Activated naive CD8-positive, alpha-beta T cell treated with anti-CD3 and anti-CD28 coated beads, Interleukin-2, amount 50 U/mL, for 16 hours (primary cell): Measurements from ENCODE around the gene SLC37A1.

Experiments
- DNase-seq: peaks from one replicate; pipeline ENCODE4 v3.0.0-alpha.2; 2020; ENCODE audit warnings: low read depth, low spot score

SLC37A1 gene

GRCh38 chr21:42574234-42575027 is 60.8 kb downstream of the SLC37A1 start:
- no peak for DNase-seq

- DNase-seq, result no peak
Measured at GRCh38 chr21:42575111-42575510, 61.5 kb downstream of the SLC37A1 start.

- DNase-seq, result no peak
Measured at GRCh38 chr21:42576639-42577038, 63.0 kb downstream of the SLC37A1 start.

GRCh38 chr21:42578034-42578433 is 64.4 kb downstream of the SLC37A1 start:
- no peak for DNase-seq

DNA sequence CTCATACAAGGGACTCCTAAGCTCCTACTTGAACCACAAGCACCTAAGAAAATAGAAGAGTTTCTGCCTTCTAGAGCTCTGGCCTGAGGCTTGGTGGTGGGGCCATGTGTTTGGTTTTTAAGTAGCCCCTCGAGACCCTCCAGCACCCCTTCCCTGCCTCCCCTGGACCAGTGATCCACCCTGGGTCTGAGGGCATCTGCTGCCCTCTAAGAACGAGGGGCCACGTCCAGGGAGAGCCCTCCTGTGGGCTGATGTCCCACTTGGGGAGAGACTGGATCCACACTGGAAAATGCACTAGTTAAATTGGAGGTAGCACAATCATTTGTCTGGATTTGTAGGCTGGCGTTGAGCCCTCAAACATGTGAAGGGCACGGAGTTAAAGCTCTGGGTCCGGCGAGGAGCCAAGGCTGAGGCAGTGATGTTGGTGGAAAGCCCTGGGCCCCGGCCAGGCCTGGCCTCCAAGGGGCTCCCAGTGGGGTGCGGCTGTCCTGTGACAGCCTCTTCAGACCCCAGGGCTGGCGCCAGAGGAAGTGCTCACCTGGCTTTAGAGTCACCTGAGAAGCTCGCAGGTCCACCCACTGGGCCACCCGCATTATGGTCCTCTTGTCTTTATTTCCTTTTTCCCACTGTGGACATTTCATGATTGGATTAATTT is 65.2 kb downstream of the SLC37A1 start:
- no peak for DNase-seq

DNA sequence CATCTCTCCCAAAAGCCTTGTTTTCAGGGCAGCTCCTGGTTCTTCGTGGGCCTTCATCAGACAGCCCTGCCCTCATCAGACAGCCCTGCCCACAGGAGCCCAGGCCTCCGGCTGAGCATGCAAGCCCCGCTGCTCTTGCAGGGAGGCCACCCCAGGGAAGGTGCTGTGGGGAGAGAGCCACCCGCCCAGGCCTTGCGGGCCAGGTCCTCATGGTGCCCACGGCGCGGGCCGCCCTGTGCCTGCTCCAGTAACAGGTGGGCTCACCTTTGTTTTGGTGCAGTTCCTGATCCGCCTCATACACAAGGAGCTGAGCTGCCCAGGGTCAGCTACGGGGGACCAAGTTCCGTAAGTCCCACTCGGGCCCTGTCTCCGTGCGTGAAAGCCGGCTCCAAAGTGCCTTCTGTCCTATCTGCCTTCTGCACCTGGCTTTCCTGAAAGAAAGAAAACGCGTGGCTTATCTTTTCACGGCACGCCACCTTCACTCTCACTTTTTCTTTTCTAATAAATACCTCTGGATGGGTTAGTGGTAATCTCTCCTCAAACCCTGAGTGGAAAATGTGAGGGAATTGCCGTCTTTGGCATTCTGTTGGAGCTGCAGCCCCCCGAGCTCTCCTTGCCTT is 65.9 kb downstream of the SLC37A1 start:
- DNase-seq, result no peak

DNA sequence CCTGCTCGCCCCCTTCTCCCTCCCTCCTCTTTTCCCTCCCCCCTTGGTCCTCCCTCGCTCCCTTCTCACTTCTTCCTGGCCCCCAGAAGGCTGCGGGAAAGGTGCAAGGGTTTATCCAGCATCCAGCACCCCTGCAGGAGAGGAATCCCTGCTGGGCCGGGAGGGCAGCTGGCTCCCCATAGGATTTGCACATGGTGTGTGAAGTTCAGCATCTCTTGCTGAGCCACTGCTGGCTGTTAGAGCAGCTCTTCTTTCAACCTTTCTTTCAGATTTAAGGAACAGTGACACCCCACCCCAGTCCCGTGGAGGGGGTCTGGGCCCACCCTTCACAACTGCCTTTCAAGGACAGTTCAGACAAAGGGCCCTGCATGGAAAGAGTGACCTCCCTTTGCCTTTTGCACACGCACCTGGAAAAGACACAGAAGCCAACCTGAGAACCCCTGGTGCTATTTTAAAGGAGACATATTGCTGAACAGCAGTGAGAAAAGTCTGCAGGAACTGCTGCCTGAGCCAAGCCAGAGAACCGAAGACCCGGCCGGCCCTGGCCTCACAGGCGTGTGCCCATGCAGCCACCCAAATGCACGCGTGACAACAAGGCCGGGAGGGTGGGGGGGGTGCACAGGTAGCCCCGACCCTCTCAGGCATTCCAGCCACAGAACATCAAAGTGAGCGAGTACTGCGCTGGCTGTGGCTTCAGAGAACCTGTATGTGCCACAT is 66.6 kb downstream of the SLC37A1 start:
- DNase-seq, result no peak

GRCh38 chr21:42580793-42581321 is 67.2 kb downstream of the SLC37A1 start:
- no peak for DNase-seq

- no peak for DNase-seq
Measured at GRCh38 chr21:42581336-42581992, 67.8 kb downstream of the SLC37A1 start.

GRCh38 chr21:42581993-42582786 is 68.5 kb downstream of the SLC37A1 start:
- DNase-seq, result no peak

- no peak for DNase-seq
Measured at GRCh38 chr21:42582787-42583476, 69.3 kb downstream of the SLC37A1 start.

- no peak for DNase-seq
Measured at GRCh38 chr21:42583477-42584295, 70.0 kb downstream of the SLC37A1 start.

DNA sequence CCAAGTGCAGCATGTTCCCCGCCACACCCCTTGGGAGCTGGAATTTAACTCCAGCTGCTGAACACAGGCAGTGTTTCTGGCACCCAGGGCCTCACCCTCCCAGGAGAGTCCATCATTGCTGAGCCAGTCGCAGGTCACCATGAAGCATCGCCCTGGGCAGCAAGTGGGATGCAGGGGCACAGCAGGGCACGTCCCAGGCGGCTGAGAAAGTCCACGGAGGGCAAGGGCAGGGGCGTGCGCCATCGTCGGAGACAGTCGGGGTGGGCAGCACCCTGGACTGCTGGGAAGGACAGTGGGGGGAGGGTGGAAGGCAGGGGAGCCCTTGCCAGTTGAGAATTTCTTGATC is 70.6 kb downstream of the SLC37A1 start:
- no peak for DNase-seq

DNA sequence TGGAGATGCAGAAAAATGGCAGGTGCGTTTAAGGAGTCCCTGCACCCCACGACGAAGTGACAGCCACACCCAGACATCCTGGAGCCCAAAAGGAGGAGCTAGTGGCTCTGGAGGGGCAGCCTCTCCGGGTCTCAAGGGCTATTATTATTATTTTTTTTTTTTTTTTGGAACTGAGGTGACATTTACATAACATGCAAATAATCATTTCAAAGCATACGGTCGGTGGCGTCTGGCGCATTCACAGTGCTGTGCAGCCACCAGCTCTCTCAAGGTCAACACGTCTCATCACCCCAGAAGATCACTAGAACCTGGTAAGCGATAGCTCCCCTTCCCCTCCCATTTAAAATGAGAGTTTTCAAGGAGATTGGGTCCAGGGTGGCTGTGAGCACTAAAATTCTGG is 72.2 kb downstream of the SLC37A1 start:
- no peak for DNase-seq

DNA sequence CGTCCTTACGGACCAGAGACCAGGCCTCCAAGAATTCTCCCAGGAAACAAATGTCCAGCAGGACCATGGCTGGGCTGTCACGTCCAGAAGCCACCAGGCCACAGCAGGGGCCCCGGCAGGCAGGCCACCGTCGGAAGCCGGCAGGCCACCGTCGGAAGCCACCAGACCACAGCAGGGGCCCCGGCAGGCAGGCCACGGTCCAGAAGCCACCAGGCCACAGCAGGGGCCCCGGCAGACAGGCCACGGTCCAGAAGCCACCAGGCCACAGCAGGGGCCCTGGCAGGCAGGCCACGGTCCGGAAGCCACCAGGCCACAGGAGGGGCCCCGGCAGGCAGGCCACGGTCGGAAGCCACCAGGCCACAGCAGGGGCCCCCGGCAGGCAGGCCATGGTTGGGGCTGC is 72.8 kb downstream of the SLC37A1 start:
- no peak for DNase-seq

DNA sequence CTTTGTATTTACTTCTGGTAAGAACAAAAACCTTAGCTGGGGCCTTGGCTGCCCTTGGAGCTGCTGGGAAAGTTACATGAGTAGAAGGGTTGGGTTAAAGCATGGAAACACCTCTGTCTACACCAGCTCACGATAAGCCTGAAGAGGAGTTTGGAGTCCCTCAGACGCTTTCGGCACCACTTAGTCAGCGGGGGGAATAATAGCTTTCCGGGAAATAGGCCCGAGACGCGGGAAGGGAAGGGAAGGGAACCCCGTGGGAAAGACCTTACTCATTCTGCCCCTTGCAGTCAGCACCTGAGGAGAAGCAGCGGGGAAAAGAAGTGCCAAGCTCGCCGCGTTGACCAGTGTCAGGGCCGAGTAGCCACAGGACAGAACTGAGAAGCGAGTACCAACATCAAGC is 73.4 kb downstream of the SLC37A1 start:
- DNase-seq, result no peak

DNA sequence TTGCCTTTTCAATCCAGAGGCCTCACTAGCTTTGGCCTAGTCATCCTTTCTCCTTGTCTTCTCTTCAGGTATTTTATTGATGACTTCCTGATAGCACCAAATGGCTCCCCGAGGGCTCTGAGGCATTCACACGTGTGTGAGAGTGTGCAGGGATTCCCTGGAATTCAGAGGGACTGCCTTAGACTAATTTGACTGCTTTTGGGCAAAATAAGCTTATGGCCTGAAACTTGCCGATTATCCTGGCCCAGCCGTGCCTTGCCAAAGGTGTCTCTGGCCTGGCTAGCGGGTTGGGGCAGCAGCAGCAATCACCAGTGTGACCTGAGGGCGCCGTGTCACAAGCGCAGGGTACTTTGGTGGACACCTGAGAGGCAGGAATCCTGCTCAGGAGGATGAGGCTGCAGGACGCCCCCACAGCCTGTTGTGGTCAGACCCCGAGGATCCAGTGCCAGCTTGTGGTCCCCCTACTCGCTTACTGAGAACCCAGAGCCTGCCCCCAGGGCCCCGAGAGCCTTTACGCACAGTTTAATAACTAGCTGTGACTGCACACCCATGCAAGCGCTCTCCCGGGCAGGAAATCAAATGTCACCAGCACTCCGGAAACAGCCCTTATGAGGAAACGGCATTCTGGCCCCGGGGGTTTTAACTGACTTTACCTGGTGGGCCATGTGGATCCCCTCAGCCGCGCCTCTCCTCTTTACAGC is 76.9 kb downstream of the SLC37A1 start:
- no peak for DNase-seq

DNA sequence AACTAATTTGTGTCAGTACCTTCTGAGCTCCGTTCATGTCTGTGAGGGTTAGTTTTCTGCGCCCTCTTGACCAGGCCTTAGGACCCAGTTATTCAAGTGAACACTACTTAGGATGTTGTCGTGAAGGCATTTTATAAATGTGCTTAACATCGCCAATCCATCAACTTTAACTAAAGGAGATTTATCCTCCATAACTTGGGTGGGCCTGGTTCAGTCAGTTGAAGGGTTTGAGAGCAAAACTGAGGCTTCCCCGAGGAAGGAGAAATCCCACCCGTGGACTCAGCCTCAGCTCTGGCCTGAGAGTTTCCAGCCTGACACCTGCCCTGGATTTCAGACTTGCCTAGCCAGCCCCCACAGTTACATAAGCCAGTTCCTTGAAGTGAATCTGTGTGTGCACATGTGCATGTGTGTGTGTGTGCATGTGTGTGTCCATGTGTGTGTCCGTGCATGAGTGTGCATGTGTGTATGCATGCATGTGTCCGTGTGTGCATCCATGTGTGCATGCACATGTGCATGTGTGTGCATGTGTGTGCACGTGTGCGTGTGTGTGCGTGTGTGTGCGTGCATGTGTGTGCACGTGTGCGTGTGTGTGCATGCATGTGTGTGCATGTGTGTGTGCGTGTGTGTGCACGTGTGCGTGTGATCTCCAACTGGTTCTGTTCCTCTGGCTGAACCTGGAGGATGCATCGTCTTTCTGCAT is 77.7 kb downstream of the SLC37A1 start:
- no peak for DNase-seq
